ENCODE measurements around the gene MTMR6.

The MTMR6 gene

GRCh38 chr13:25244123-25244522, 43.2 kb downstream of the MTMR6 start:
- TF ChIP-seq CTCF (IDR thresholded peaks at IDR 0.05; ENCODE audit: low read length), result no peak
- TF ChIP-seq EZH2 (optimal IDR thresholded peaks at IDR 0.05; ENCODE audit: low read depth, low read length), result no peak
- no peak for TF ChIP-seq EZH2phosphoT487 (IDR thresholded peaks at IDR 0.05; ENCODE audit: low read length)
- Histone ChIP-seq H3K27ac (ENCODE audit: low read length) (no peak overlapping the region), H3K79me2 (ENCODE audit: low read length) (no peaks in the 10 kb centered on the region), H3K9ac (ENCODE audit: low read length) (no peak overlapping the region), H3F3A (ENCODE audit: insufficient read depth, low read length) (no peaks in the 10 kb centered on the region), H3K27me3 (replicated peaks; ENCODE audit: insufficient read depth, low read length) (no peaks in the 10 kb centered on the region), H2AFZ (ENCODE audit: low read length) (no peak overlapping the region), H3K9me2 (replicated peaks; ENCODE audit: insufficient read depth, low read length) (no peaks in the 10 kb centered on the region), H3K4me3 (ENCODE audit: low read length) (no peak overlapping the region), H3K36me3 (replicated peaks; ENCODE audit: insufficient read depth, low read length) (no peaks in the 10 kb centered on the region), H3K9me3 (replicated peaks; ENCODE audit: insufficient read depth, low read length) (no peaks in the 10 kb centered on the region), H4K20me1 (ENCODE audit: insufficient read depth, low read length) (no peaks in the 10 kb centered on the region), H3K4me1 (ENCODE audit: low read length) (no peaks in the 10 kb centered on the region), H3K4me2 (ENCODE audit: low read depth, low read length) (no peak overlapping the region)
- DNase-seq, result no peak

- TF ChIP-seq EZH2phosphoT487 (IDR thresholded peaks at IDR 0.05; ENCODE audit: low read length), result no peak
- no peak for TF ChIP-seq CTCF (IDR thresholded peaks at IDR 0.05; ENCODE audit: low read length)
- TF ChIP-seq EZH2 (optimal IDR thresholded peaks at IDR 0.05; ENCODE audit: low read depth, low read length), result no peak
- Histone ChIP-seq H3K9me2 (replicated peaks; ENCODE audit: insufficient read depth, low read length) (no peaks in the 10 kb centered on the region), H3K79me2 (ENCODE audit: low read length) (no peaks in the 10 kb centered on the region), H3K27me3 (replicated peaks; ENCODE audit: insufficient read depth, low read length) (no peaks in the 10 kb centered on the region), H2AFZ (ENCODE audit: low read length) (no peak overlapping the region), H3K9ac (ENCODE audit: low read length) (no peak overlapping the region), H3K4me2 (ENCODE audit: low read depth, low read length) (no peak overlapping the region), H3K4me3 (ENCODE audit: low read length) (no peak overlapping the region), H3K4me1 (ENCODE audit: low read length) (no peaks in the 10 kb centered on the region), H3K36me3 (replicated peaks; ENCODE audit: insufficient read depth, low read length) (no peaks in the 10 kb centered on the region), H3K9me3 (replicated peaks; ENCODE audit: insufficient read depth, low read length) (no peaks in the 10 kb centered on the region), H3K27ac (ENCODE audit: low read length) (no peak overlapping the region), H4K20me1 (ENCODE audit: insufficient read depth, low read length) (no peaks in the 10 kb centered on the region), H3F3A (ENCODE audit: insufficient read depth, low read length) (no peaks in the 10 kb centered on the region)
- no peak for DNase-seq
Observed at GRCh38 chr13:25242956-25243355, 44.3 kb downstream of the MTMR6 start.

GRCh38 chr13:25241007-25241406, 46.3 kb downstream of the MTMR6 start:
- Histone ChIP-seq H4K20me1 (ENCODE audit: insufficient read depth, low read length) (no peaks in the 10 kb centered on the region), H3K27ac (ENCODE audit: low read length) (no peak overlapping the region), H3K9ac (ENCODE audit: low read length) (no peak overlapping the region), H2AFZ (ENCODE audit: low read length) (no peak overlapping the region), H3F3A (ENCODE audit: insufficient read depth, low read length) (no peaks in the 10 kb centered on the region), H3K27me3 (replicated peaks; ENCODE audit: insufficient read depth, low read length) (no peaks in the 10 kb centered on the region), H3K36me3 (replicated peaks; ENCODE audit: insufficient read depth, low read length) (no peaks in the 10 kb centered on the region), H3K79me2 (ENCODE audit: low read length) (no peaks in the 10 kb centered on the region), H3K4me1 (ENCODE audit: low read length) (no peaks in the 10 kb centered on the region), H3K4me3 (ENCODE audit: low read length) (no peak overlapping the region), H3K4me2 (ENCODE audit: low read depth, low read length) (no peak overlapping the region), H3K9me2 (replicated peaks; ENCODE audit: insufficient read depth, low read length) (no peaks in the 10 kb centered on the region), H3K9me3 (replicated peaks; ENCODE audit: insufficient read depth, low read length) (no peaks in the 10 kb centered on the region)
- DNase-seq, result no peak
- TF ChIP-seq EZH2 (optimal IDR thresholded peaks at IDR 0.05; ENCODE audit: low read depth, low read length), result no peak

DNA sequence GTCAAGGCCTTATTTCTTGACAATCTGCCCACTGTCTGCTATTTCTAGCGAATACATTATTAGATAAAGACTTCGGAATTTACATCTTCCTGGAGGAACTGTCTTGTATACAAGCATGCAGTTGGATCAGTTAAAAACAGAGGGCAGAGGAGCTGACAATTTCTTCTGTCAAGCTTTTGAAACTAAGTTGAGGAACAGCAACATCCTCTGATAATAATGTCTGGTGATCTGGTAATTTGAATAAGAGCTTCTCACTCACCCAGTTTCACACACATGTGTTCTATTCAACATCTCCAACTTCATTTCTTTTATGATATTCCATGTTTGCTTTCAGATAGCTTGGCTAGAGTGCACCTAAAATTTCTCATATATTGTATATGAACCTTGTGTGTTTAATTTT, 50.2 kb downstream of the MTMR6 start:
- H3K27ac ChIP-seq (ENCODE audit: low read length), result no peak overlapping the region
- TF ChIP-seq EZH2phosphoT487 (IDR thresholded peaks at IDR 0.05; ENCODE audit: low read length) (no peak), CTCF (IDR thresholded peaks at IDR 0.05; ENCODE audit: low read length) (no peak), EZH2 (optimal IDR thresholded peaks at IDR 0.05; ENCODE audit: low read depth, low read length) (no peak)
- no peak overlapping the region for H2AFZ ChIP-seq (ENCODE audit: low read length)
- H3K4me1 ChIP-seq (ENCODE audit: low read length), result no peaks in the 10 kb centered on the region
- no peaks in the 10 kb centered on the region for H3K79me2 ChIP-seq (ENCODE audit: low read length)
- H3K9ac ChIP-seq (ENCODE audit: low read length), result no peak overlapping the region
- H3K4me2 ChIP-seq (ENCODE audit: low read depth, low read length), result no peak overlapping the region
- DNase-seq, result no peak
- no peaks in the 10 kb centered on the region for H3K36me3 ChIP-seq (replicated peaks; ENCODE audit: insufficient read depth, low read length)
- H3K9me3 ChIP-seq (replicated peaks; ENCODE audit: insufficient read depth, low read length), result no peaks in the 10 kb centered on the region
- no peaks in the 10 kb centered on the region for H4K20me1 ChIP-seq (ENCODE audit: insufficient read depth, low read length)
- no peaks in the 10 kb centered on the region for H3F3A ChIP-seq (ENCODE audit: insufficient read depth, low read length)
- H3K4me3 ChIP-seq (ENCODE audit: low read length), result no peak overlapping the region
- no peaks in the 10 kb centered on the region for H3K9me2 ChIP-seq (replicated peaks; ENCODE audit: insufficient read depth, low read length)
- H3K27me3 ChIP-seq (replicated peaks; ENCODE audit: insufficient read depth, low read length), result no peaks in the 10 kb centered on the region

All from MM.1S (cell line).